IMR-90 (cell line): ENCODE measurements around the gene KIAA1614. TPM values are rescaled to one million over a fixed set of nuclear protein-coding genes. Genes with fewer than 3 reads are reported as not detected.
A peak's percentile ranks its signal among the peaks of the same experiment; 100 is the strongest.

Source experiments
- ATAC-seq: fragments of 200-7000 bp; cut with Tn5 transposase; 2 replicates; pipeline ENCODE4 v1.9.1; 2020; ENCODE audit warnings: low read depth, mild to moderate bottlenecking, moderate library complexity
- BruUV-seq: library from RNA; stranded (reverse); fragments of 400-500 nt; replicated peaks from 2 replicates; lab custom pipeline; 2021; lab: Mats Ljungman, UMichigan
- CTCF ChIA-PET: fragments of 300-600 bp; formaldehyde crosslinking; extraction: SDS; loops from one replicate; lab custom pipeline; 2021; ENCODE audit warnings: antibody characterized with exemption; lab: Yijun Ruan, JAX
- POLR2A ChIA-PET: fragments of 300-600 bp; sonication (Branson Sonifier 250); formaldehyde crosslinking; loops from one replicate; lab custom pipeline; 2022; ENCODE audit warnings: antibody characterized with exemption; ENCODE audit not compliant: unreplicated experiment; lab: Charles Lee
- DNase-seq: peaks from one replicate; pipeline ENCODE4 v3.0.0; 2013
- H2AFZ ChIP-seq: replicated peaks from 2 replicates; pipeline ENCODE3; 2013; ENCODE audit warnings: low read length, mild to moderate bottlenecking; ENCODE audit not compliant: poor library complexity
- H2AK5ac ChIP-seq: 2 replicates; pipeline ENCODE4 v1.6.1; 2013; ENCODE audit warnings: low read depth, low read length, inconsistent platforms
- H2AK9ac ChIP-seq: replicated peaks from 2 replicates; pipeline ENCODE3; 2013; ENCODE audit warnings: mild to moderate bottlenecking, low read depth, low read length, moderate library complexity; ENCODE audit not compliant: poor library complexity
- H2BK120ac ChIP-seq: 2 replicates; pipeline ENCODE4 v1.6.1; 2013; ENCODE audit warnings: low read depth, low read length, inconsistent platforms
- H2BK15ac ChIP-seq: 3 replicates; pipeline ENCODE4 v1.6.1; 2013; ENCODE audit warnings: low read depth, low read length, inconsistent platforms
- H2BK20ac ChIP-seq: 2 replicates; pipeline ENCODE4 v1.6.1; 2013; ENCODE audit warnings: low read depth, mild to moderate bottlenecking, inconsistent platforms, low read length, moderate library complexity
- H2BK5ac ChIP-seq: 2 replicates; pipeline ENCODE4 v1.6.1; 2013; ENCODE audit warnings: mild to moderate bottlenecking, low read depth, low read length, inconsistent platforms; ENCODE audit not compliant: poor library complexity, severe bottlenecking
- H3K14ac ChIP-seq: replicated peaks from 2 replicates; pipeline ENCODE4 v1.6.1; 2013; ENCODE audit warnings: low read depth, low read length, inconsistent platforms
- H3K18ac ChIP-seq: 2 replicates; pipeline ENCODE4 v1.6.1; 2013; ENCODE audit warnings: low read depth, low read length, control low read depth
- H3K23ac ChIP-seq: 2 replicates; pipeline ENCODE4 v1.6.1; 2013; ENCODE audit warnings: low read depth, low read length, inconsistent platforms
- H3K27ac ChIP-seq: 2 replicates; pipeline ENCODE4 v1.5.1; 2013; ENCODE audit warnings: mild to moderate bottlenecking, control low read depth, low read length; ENCODE audit not compliant: insufficient read depth
- H3K27me3 ChIP-seq: 2 replicates; pipeline ENCODE4 v1.6.1; 2013; ENCODE audit warnings: low read length; ENCODE audit not compliant: control insufficient read depth, insufficient read depth
- H3K36me3 ChIP-seq: 2 replicates; pipeline ENCODE4 v1.6.1; 2013; ENCODE audit warnings: low read length, mixed read lengths; ENCODE audit not compliant: control insufficient read depth, insufficient read depth
- H3K4ac ChIP-seq: 2 replicates; pipeline ENCODE4 v1.6.1; 2013; ENCODE audit warnings: low read depth, low read length, inconsistent platforms
- H3K4me1 ChIP-seq: 2 replicates; pipeline ENCODE4 v1.6.1; 2013; ENCODE audit warnings: low read length, mixed read lengths; ENCODE audit not compliant: control insufficient read depth, insufficient read depth
- H3K4me2 ChIP-seq: 2 replicates; pipeline ENCODE4 v1.6.1; 2013; ENCODE audit warnings: low read depth, mild to moderate bottlenecking, control low read depth, low read length, moderate library complexity
- H3K4me3 ChIP-seq: 2 replicates; pipeline ENCODE4 v1.5.1; 2013; ENCODE audit warnings: low read depth, mild to moderate bottlenecking, control low read depth, low read length, moderate library complexity; ENCODE audit not compliant: insufficient read depth
- H3K56ac ChIP-seq: 2 replicates; pipeline ENCODE4 v1.6.1; 2013; ENCODE audit warnings: low read length, inconsistent platforms; ENCODE audit not compliant: insufficient read depth; ENCODE audit errors: extremely low read depth
- H3K79me1 ChIP-seq, 2 experiments: 2 replicates each; pipeline ENCODE4 v1.6.1; 2013; ENCODE audit warnings: low read length in 2 of 2, inconsistent platforms in 1 of 2, low read depth in 1 of 2
- H3K9ac ChIP-seq: 2 replicates; pipeline ENCODE4 v1.6.1; 2013; ENCODE audit warnings: low read depth, low read length, control low read depth
- H3K9me1 ChIP-seq: 2 replicates; pipeline ENCODE4 v1.6.1; 2013; ENCODE audit warnings: low read length, inconsistent platforms; ENCODE audit not compliant: insufficient read depth
- H3K9me3 ChIP-seq: 2 replicates; pipeline ENCODE4 v1.6.1; 2013; ENCODE audit warnings: low read length; ENCODE audit not compliant: control insufficient read depth, insufficient read depth
- H4K20me1 ChIP-seq: 2 replicates; pipeline ENCODE4 v1.6.1; 2013; ENCODE audit warnings: low read length, inconsistent platforms; ENCODE audit not compliant: insufficient read depth
- H4K5ac ChIP-seq: 2 replicates; pipeline ENCODE4 v1.6.1; 2013; ENCODE audit warnings: mild to moderate bottlenecking, low read depth, low read length, control low read depth
- H4K8ac ChIP-seq, 2 experiments: 2 replicates each; pipeline ENCODE4 v1.6.1; 2013; ENCODE audit warnings: low read depth in 2 of 2, low read length in 2 of 2, control low read depth in 1 of 2, inconsistent platforms in 1 of 2
- H4K91ac ChIP-seq: 2 replicates; pipeline ENCODE4 v1.6.1; 2013; ENCODE audit warnings: low read depth, low read length, inconsistent platforms; ENCODE audit not compliant: insufficient read depth
- CEBPB ChIP-seq: IDR thresholded peaks from 2 replicates; pipeline ENCODE4 v1.6.1; 2012; ENCODE audit warnings: low read depth, low read length, improper control_type of control experiment
- CTCF ChIP-seq: conservative IDR thresholded peaks from 2 replicates; pipeline ENCODE4 v1.5.1; 2012; ENCODE audit warnings: mild to moderate bottlenecking, low read depth, low read length, improper control_type of control experiment
- MAFK ChIP-seq: IDR thresholded peaks from 2 replicates; pipeline ENCODE4 v1.6.1; 2012; ENCODE audit warnings: low read depth, low read length, improper control_type of control experiment
- RFX5 ChIP-seq: IDR thresholded peaks from 2 replicates; pipeline ENCODE4 v1.8.0; 2012; ENCODE audit warnings: low read depth, mild to moderate bottlenecking, low read length, moderate library complexity
- WGBS, 2 experiments: methylation state at CpG; one replicate each; pipeline versions ENCODE4 v1.1.5 to v1.1.7; 2013; ENCODE audit warnings: missing lambda C conversion rate in 2 of 2; ENCODE audit not compliant: insufficient read length in 1 of 2; ENCODE audit errors: extremely low coverage in 2 of 2; 5-methylcytosine and 5-hydroxymethylcytosine counted together
- dilution Hi-C: fragments of 300-500 bp; cut with HindIII; formaldehyde crosslinking; loops from one replicate; pipeline ENCODE4 v1.14.3; 2018; ENCODE audit warnings: low sequenced_read_pairs; ENCODE audit not compliant: unreplicated experiment
- in situ Hi-C: fragments of 300-500 bp; cut with MboI; formaldehyde crosslinking; loops from 3 replicates; pipeline ENCODE4 v1.14.3; 2019; ENCODE audit warnings: low sequenced_read_pairs, inconsistent platforms, mixed read lengths
- intact Hi-C: fragments of 100-400 bp; cut with micrococcal nuclease; formaldehyde crosslinking; loops from 2 replicates; pipeline ENCODE4 v1.10.0; 2022
- polyA plus RNA-seq, 3 experiments: library from polyadenylated mRNA; depleted of rRNA; stranded (reverse); fragments of >200 nt; gene quantifications; 2 replicates each; pipeline ENCODE4 v1.2.3, GENCODE V29; 2012; ENCODE audit warnings: low replicate concordance in 1 of 3
- total RNA-seq: library from RNA; depleted of rRNA; stranded (reverse); fragments of >200 nt; gene quantifications from 2 replicates; pipeline ENCODE4 v1.2.3, GENCODE V29; 2012

KIAA1614 gene
- total and polyA plus RNA-seq, 2 of the 4 experiments (the other 2 are of a cell fraction) = 1.8 to 3.5 TPM

GRCh38 chr1:180947499-180947885 lies 34.8 kb downstream of the KIAA1614 start:
- BruUV-seq = no TSS peak
- Histone ChIP-seq H3K9me1 (peaks cover 3% of the 10 kb centered on the region; the same call in 1 of the 2 replicates), H3K56ac (no peak overlapping the region), H3K36me3 (peaks cover 30% of the 10 kb centered on the region), H3K9me3 (peaks cover 4% of the 10 kb centered on the region), H2BK15ac (no peak overlapping the region), H3K4me3 (no peak overlapping the region), H3K4ac (no peak overlapping the region), H2AFZ (no peak overlapping the region), H3K18ac (no peak overlapping the region), H3K4me2 (no peak overlapping the region), H4K20me1 (no peaks in the 10 kb centered on the region), H2BK5ac (no peak overlapping the region), H2AK9ac (no peak overlapping the region), H3K27ac (no peak overlapping the region), H2AK5ac (peak overlapping the region; percentile 52; the same call in 1 of the 2 replicates), H3K4me1 (peaks cover 8% of the 10 kb centered on the region), H2BK120ac (no peak overlapping the region), H3K14ac (no peak overlapping the region), H4K8ac (no peak overlapping the region), H4K5ac (no peak overlapping the region), H3K9ac (no peak overlapping the region), H2BK20ac (no peak overlapping the region), H3K23ac (no peak overlapping the region), H3K27me3 (no peaks in the 10 kb centered on the region), H4K91ac (no peak overlapping the region; the same call in 1 of the 2 replicates), H3K79me1 (0 out of 4 replicates have a peak, but pooled peaks cover 0 to 3% of the 10 kb centered on the region in 2 experiments)
- ATAC-seq (no peak), DNase-seq (no peak)
- dilution Hi-C loops (no loop called here), intact Hi-C loops (no loop called here), in situ Hi-C loops (no loop called here)
- CTCF ChIA-PET = no interaction called here
- POLR2A ChIA-PET = no interaction called here
- no peak for TF ChIP-seq CTCF
- no peak for TF ChIP-seq MAFK
- no peak for TF ChIP-seq RFX5
- no peak for TF ChIP-seq CEBPB
- no CpG with 5 or more reads among the region's 6 CpGs for WGBS, 2 experiments
